Ishikawa (cell line): Measurements from ENCODE around the gene PLEKHO2.

Source experiments
- CEBPB ChIP-seq: IDR thresholded peaks from 2 replicates; pipeline ENCODE4 v1.6.1; 2012
- CREB1 ChIP-seq: IDR thresholded peaks from 2 replicates; pipeline ENCODE4 v1.6.1; 2012; ENCODE audit warnings: low read depth
- EGR1 ChIP-seq: IDR thresholded peaks from 2 replicates; pipeline ENCODE4 v1.6.1; 2012
- EP300 ChIP-seq: IDR thresholded peaks from 2 replicates; pipeline ENCODE4 v1.6.1; 2012; ENCODE audit warnings: borderline replicate concordance
- FOXM1 ChIP-seq: IDR thresholded peaks from 2 replicates; pipeline ENCODE4 v1.6.1; 2012; ENCODE audit warnings: low read depth, borderline replicate concordance
- NFIC ChIP-seq: IDR thresholded peaks from 2 replicates; pipeline ENCODE4 v1.6.1; 2012
- RAD21 ChIP-seq: IDR thresholded peaks from 2 replicates; pipeline ENCODE4 v1.6.1; 2012; ENCODE audit warnings: low read depth
- TAF1 ChIP-seq: IDR thresholded peaks from 2 replicates; pipeline ENCODE4 v1.6.1; 2012; ENCODE audit warnings: low read depth, mild to moderate bottlenecking
- TCF12 ChIP-seq: IDR thresholded peaks from 2 replicates; pipeline ENCODE4 v1.6.1; 2012; ENCODE audit warnings: low read depth
- TEAD4 ChIP-seq: IDR thresholded peaks from 2 replicates; pipeline ENCODE4 v1.6.1; 2012
- YY1 ChIP-seq: IDR thresholded peaks from 2 replicates; pipeline ENCODE4 v1.6.1; 2012; ENCODE audit warnings: low read depth
- ZBTB7A ChIP-seq: IDR thresholded peaks from 2 replicates; pipeline ENCODE4 v1.6.1; 2012; ENCODE audit warnings: low read depth
- TF ChIP-seq, protein P1 (sequence below): IDR thresholded peaks from 2 replicates; pipeline ENCODE4 v1.6.1; 2012
- TF ChIP-seq, protein P2 (sequence below): IDR thresholded peaks from 2 replicates; pipeline ENCODE4 v1.6.1; 2012
- TF ChIP-seq, protein P3 (sequence below): IDR thresholded peaks from 2 replicates; pipeline ENCODE4 v1.6.1; 2012; ENCODE audit warnings: low read depth, mild to moderate bottlenecking

PLEKHO2 gene

DNA sequence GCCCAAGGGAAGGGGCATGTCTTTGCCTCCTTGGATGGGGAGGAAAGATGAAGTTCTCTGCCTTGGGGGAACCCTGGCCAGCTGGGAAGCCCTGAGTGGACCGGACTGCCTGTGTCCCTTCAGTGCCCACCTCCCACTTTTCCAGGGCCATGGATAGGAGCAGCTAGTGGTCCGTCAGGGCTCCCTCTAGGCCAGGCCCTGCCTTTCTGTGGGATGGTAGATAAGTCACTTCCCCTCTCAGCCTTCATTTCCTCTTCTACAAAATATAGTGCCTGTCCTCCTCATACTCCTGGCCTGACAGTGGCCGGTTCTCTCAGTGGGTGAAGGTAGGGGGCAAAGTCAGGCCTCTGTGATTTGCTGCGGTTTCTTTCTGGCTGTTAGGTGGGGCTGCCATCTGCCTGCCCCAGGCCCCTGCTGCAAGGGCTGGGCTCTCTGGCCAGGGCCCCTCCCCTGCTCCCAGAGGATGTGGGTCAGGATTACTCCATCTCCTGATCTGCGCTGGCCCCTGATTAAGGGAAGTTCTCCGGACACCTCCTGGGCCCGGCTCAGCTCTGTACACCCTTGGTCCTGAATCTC, 1.4 kb downstream of the PLEKHO2 start:
- TF ChIP-seq EP300 (no peak), FOXM1 (no peak), CREB1 (no peak), YY1 (no peak), EGR1 (no peak), TEAD4 (no peak), RAD21 (no peak), ZBTB7A (no peak), CEBPB (no peak), TCF12 (no peak), TAF1 (no peak), NFIC (no peak)
- TF ChIP-seq, protein P1, sequence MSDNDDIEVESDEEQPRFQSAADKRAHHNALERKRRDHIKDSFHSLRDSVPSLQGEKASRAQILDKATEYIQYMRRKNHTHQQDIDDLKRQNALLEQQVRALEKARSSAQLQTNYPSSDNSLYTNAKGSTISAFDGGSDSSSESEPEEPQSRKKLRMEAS: no peak
- TF ChIP-seq, protein P2, sequence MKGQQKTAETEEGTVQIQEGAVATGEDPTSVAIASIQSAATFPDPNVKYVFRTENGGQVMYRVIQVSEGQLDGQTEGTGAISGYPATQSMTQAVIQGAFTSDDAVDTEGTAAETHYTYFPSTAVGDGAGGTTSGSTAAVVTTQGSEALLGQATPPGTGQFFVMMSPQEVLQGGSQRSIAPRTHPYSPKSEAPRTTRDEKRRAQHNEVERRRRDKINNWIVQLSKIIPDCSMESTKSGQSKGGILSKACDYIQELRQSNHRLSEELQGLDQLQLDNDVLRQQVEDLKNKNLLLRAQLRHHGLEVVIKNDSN: no peak

DNA sequence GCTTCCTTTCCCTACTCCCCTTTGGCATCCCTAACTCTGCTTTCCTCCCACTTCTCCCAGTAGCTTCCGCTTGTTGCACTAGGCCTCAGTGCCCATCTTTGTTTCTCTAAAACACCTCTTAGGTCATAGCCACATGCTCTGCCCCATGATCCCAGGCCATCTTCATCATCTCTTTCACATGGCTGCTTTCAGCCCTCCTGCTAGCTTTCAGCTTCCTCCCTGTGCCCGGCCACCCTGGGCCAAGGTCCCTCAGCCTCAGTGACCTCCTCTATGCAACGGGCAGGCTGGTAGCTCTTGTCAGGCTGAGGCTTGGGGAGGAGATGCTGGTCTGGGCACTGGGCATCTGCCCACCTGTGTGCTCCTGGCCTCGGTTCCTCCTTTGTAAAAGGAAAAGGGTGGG, 2.3 kb downstream of the PLEKHO2 start:
- TF ChIP-seq NFIC (no peak), RAD21 (no peak), CREB1 (no peak), ZBTB7A (no peak), EGR1 (no peak), CEBPB (no peak), TCF12 (no peak)
- TF ChIP-seq, protein P3, sequence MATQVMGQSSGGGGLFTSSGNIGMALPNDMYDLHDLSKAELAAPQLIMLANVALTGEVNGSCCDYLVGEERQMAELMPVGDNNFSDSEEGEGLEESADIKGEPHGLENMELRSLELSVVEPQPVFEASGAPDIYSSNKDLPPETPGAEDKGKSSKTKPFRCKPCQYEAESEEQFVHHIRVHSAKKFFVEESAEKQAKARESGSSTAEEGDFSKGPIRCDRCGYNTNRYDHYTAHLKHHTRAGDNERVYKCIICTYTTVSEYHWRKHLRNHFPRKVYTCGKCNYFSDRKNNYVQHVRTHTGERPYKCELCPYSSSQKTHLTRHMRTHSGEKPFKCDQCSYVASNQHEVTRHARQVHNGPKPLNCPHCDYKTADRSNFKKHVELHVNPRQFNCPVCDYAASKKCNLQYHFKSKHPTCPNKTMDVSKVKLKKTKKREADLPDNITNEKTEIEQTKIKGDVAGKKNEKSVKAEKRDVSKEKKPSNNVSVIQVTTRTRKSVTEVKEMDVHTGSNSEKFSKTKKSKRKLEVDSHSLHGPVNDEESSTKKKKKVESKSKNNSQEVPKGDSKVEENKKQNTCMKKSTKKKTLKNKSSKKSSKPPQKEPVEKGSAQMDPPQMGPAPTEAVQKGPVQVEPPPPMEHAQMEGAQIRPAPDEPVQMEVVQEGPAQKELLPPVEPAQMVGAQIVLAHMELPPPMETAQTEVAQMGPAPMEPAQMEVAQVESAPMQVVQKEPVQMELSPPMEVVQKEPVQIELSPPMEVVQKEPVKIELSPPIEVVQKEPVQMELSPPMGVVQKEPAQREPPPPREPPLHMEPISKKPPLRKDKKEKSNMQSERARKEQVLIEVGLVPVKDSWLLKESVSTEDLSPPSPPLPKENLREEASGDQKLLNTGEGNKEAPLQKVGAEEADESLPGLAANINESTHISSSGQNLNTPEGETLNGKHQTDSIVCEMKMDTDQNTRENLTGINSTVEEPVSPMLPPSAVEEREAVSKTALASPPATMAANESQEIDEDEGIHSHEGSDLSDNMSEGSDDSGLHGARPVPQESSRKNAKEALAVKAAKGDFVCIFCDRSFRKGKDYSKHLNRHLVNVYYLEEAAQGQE: no peak
- TF ChIP-seq, protein P1: no peak

DNA sequence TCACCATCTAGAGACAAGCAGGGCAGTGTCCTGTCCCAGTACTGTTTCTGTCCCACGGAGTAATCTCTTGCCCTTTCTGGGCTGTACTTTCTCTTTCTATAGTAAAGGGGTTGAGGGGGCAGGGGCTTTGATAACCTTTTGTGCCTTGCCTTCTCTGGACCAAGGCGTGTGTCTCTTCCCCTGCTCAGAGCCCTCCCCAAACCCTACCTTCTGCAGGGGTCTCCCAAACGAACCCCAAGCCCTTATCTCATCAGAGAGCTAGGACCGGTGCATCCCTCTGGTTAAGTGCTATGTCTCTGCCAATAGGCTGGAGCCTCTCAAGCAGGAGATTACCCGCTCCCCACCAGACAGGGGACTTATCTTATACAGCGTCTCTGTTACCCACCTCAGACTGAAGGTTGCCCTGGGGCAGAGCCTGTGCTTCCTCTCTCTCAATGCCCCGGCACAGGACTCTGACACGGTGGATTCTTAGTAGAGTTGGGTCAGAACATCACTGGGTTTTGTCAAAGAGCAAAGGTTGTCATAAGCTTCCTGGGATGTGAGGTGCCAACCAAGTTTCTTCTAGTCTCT, 2.9 kb downstream of the PLEKHO2 start:
- TF ChIP-seq TCF12 (no peak), ZBTB7A (no peak), TAF1 (no peak), RAD21 (no peak), TEAD4 (no peak)
- TF ChIP-seq, protein P1: no peak

- no peak for TF ChIP-seq EP300
- no peak for TF ChIP-seq ZBTB7A
- TF ChIP-seq EGR1: no peak
- TF ChIP-seq FOXM1: no peak
- no peak for TF ChIP-seq NFIC
- TF ChIP-seq, protein P1: no peak
- no peak for TF ChIP-seq TAF1
- TF ChIP-seq CREB1: no peak
- no peak for TF ChIP-seq YY1
- TF ChIP-seq, protein P3: no peak
- no peak for TF ChIP-seq CEBPB
- TF ChIP-seq, protein P2: no peak
- no peak for TF ChIP-seq RAD21
- TF ChIP-seq TCF12: no peak
- TF ChIP-seq TEAD4: no peak
Measured at GRCh38 chr15:64845183-64845611, 3.5 kb downstream of the PLEKHO2 start.

DNA sequence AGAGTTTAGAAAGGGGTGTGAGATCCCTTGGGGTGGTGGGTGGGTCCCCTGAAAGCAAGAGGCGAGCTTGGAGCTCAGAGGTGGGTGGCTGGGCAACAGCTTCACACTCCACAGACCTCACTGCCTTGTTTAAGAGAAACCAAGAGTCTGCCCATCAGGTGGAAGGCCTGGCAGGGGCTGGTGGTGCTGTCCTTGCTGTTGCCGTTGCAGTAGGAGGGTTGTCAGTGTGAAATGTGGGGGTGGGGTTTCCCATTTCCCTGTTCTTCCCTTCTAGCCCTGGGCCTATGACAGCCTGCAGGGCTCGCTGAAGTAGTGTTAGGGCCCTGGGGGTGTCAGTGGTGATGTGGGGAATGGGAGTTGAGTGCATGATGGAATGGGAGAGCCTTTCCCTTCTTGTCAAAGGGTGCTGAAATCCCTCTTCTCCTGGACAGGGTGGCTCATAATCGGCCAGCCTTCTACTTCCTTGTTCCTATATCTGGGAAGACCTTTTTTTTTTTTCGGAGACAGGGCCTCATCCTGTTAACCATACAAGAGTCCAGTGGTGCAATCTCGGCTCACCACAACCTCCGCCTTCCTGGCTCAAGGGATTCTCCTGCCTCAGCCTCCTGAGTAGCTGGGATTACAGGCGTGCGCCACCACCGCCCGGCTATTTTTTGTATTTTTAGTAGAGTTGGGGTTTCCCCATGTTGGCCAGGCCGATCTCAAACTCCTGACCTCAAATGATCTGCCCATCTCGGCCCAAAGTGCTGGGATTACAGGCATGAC, 4.3 kb downstream of the PLEKHO2 start:
- TF ChIP-seq, protein P3: no peak
- TF ChIP-seq, protein P1: no peak
- no peak for TF ChIP-seq TAF1
- no peak for TF ChIP-seq NFIC
- no peak for TF ChIP-seq EP300
- TF ChIP-seq RAD21: no peak
- TF ChIP-seq CREB1: no peak
- TF ChIP-seq CEBPB: no peak
- TF ChIP-seq TEAD4: no peak
- TF ChIP-seq, protein P2: no peak
- no peak for TF ChIP-seq FOXM1
- no peak for TF ChIP-seq YY1
- TF ChIP-seq TCF12: no peak
- no peak for TF ChIP-seq ZBTB7A
- TF ChIP-seq EGR1: no peak
